C4-2B (cell line): ENCODE results near the gene LRG1.

ENCODE experiments used
- H3K27ac ChIP-seq: fragments of 450-650 bp; 2 replicates; pipeline ENCODE4 v1.5.1; 2017
- CTCF ChIP-seq: fragments of 450-650 bp; conservative IDR thresholded peaks from 2 replicates; pipeline ENCODE4 v1.5.1; 2017; ENCODE audit warnings: mild to moderate bottlenecking
- ZFX ChIP-seq: fragments of 450-650 bp; IDR thresholded peaks from 2 replicates; pipeline ENCODE4 v1.6.1; 2017

The LRG1 gene

GRCh38 chr19:4516939-4517300 is 22.9 kb downstream of the LRG1 start:
- no peak overlapping the region for H3K27ac ChIP-seq
- TF ChIP-seq ZFX: no peak
- no peak for TF ChIP-seq CTCF

GRCh38 chr19:4516199-4516938 is 23.5 kb downstream of the LRG1 start:
- H3K27ac ChIP-seq: no peak overlapping the region
- TF ChIP-seq CTCF (no peak), ZFX (no peak)

DNA sequence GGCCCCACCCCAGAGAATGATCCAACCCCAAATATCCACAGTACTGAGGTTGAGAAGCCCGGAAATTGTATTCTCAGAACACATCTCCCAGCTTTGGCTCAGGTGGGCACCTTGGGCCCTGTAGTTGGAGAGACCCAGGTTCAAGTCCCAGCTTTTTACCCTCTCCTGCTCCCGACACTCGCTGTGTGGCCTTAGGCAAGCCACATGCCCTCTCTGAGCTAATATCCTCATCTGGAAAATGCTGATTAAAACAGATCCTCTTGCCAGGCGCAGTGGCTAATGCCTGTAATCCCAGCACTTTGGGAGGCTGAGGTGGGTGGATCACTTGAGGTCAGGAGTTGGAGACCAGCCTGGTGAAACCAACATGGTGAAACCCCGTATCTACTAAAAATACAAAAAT is 24.1 kb downstream of the LRG1 start:
- H3K27ac ChIP-seq: no peak overlapping the region
- TF ChIP-seq CTCF: no peak
- TF ChIP-seq ZFX: no peak

- H3K27ac ChIP-seq: no peak overlapping the region
- TF ChIP-seq ZFX (no peak), CTCF (no peak)
Observed at GRCh38 chr19:4513248-4513647, 26.6 kb downstream of the LRG1 start.

GRCh38 chr19:4512070-4512469 is 27.8 kb downstream of the LRG1 start:
- TF ChIP-seq ZFX: no peak
- TF ChIP-seq CTCF: no peak
- H3K27ac ChIP-seq: no peak overlapping the region

- TF ChIP-seq ZFX (no peak), CTCF (no peak)
Observed at GRCh38 chr19:4511300-4512054, 28.4 kb downstream of the LRG1 start.

More at GRCh38 chr19:4511300-4512054, 28.4 kb downstream of the LRG1 start:
- no peak overlapping the region for H3K27ac ChIP-seq
